MCF 10A (cell line): ENCODE results near the gene GPR22. TPM values are rescaled to one million over a fixed set of nuclear protein-coding genes. Genes with fewer than 3 reads are reported as not detected.

ENCODE experiments used
- BruUV-seq: library from RNA; stranded (reverse); fragments of 400-500 nt; replicated peaks from 2 replicates; lab custom pipeline; 2021; lab: Mats Ljungman, UMichigan
- CTCF ChIA-PET: fragments of 300-600 bp; sonication (Branson Sonifier 250); formaldehyde crosslinking; extraction: SDS; loops from one replicate; lab custom pipeline; 2021; ENCODE audit warnings: antibody characterized with exemption, inconsistent platforms; lab: Yijun Ruan, JAX
- POLR2A ChIA-PET: fragments of 300-600, 350-650 bp; sonication (Branson Sonifier 250); formaldehyde crosslinking; extraction: SDS; loops from one replicate; lab custom pipeline; 2020; ENCODE audit warnings: antibody characterized with exemption, inconsistent platforms; lab: Yijun Ruan, JAX
- DNase-seq: peaks from one replicate; pipeline ENCODE4 v3.0.0-alpha.2; 2018; ENCODE audit not compliant: unreplicated experiment
- H3K27ac Mint-ChIP-seq: one replicate; pipeline ENCODE4 v1.8.0; 2022; ENCODE audit warnings: mild to moderate bottlenecking, low read depth, mixed read lengths; ENCODE audit not compliant: unreplicated experiment
- H3K27me3 Mint-ChIP-seq: one replicate; pipeline ENCODE4 v1.8.0; 2022; ENCODE audit warnings: mixed read lengths; ENCODE audit not compliant: insufficient read depth, unreplicated experiment
- H3K36me3 Mint-ChIP-seq: one replicate; pipeline ENCODE4 v1.8.0; 2022; ENCODE audit warnings: mild to moderate bottlenecking, moderate library complexity, mixed read lengths; ENCODE audit not compliant: insufficient read depth, unreplicated experiment
- H3K4me1 Mint-ChIP-seq: one replicate; pipeline ENCODE4 v1.8.0; 2022; ENCODE audit warnings: mixed read lengths; ENCODE audit not compliant: insufficient read depth, unreplicated experiment
- H3K4me3 Mint-ChIP-seq: one replicate; pipeline ENCODE4 v1.8.0; 2022; ENCODE audit warnings: mild to moderate bottlenecking, moderate library complexity, mixed read lengths; ENCODE audit not compliant: unreplicated experiment
- H3K9me3 Mint-ChIP-seq: one replicate; pipeline ENCODE4 v1.8.0; 2022; ENCODE audit warnings: mixed read lengths; ENCODE audit not compliant: unreplicated experiment
- CTCF ChIP-seq: fragments of 200-600 bp; IDR thresholded peaks from one replicate; pipeline ENCODE4 v1.8.0; 2022; ENCODE audit warnings: antibody characterized with exemption, mild to moderate bottlenecking; ENCODE audit not compliant: unreplicated experiment
- intact Hi-C: fragments of 100-400 bp; cut with micrococcal nuclease; formaldehyde crosslinking; loops from 2 replicates; pipeline ENCODE4 v1.14.1; 2022
- total RNA-seq: library from RNA; stranded (reverse); gene quantifications from 2 replicates; pipeline ENCODE4 v1.2.3, GENCODE V29; 2022

Gene GPR22
- total RNA-seq, 1 experiment from 2014 or later: not detected

GRCh38 chr7:107464666-107465226 is 5.1 kb upstream of the GPR22 start:
- TF ChIP-seq CTCF: no peak
- Mint-ChIP-seq H3K27ac (no peak overlapping the region), H3K4me1 (peaks cover 5% of the 10 kb centered on the region), H3K4me3 (no peak overlapping the region), H3K27me3 (no peaks in the 10 kb centered on the region), H3K9me3 (no peaks in the 10 kb centered on the region), H3K36me3 (peaks cover 6% of the 10 kb centered on the region)
- CTCF ChIA-PET: interaction anchor here (0.6 to 7.9 kb wide), 13 partner anchors 14 to 415 kb away, joined by 3 to 95 read pairs (median 4); partner anchors contain the start of gene CBLL1
- intact Hi-C loops: loop anchor here (5.0 to 10.0 kb wide), 2 partner anchors 98 to 260 kb away; partner anchors contain the start of genes COG5 and DUS4L
- BruUV-seq: no TSS peak
- DNase-seq: no peak
- POLR2A ChIA-PET: interaction anchor here (0.8 to 2.2 kb wide), 3 partner anchors 100 to 415 kb away, joined by 3 to 8 read pairs (median 5); partner anchors contain the start of genes COG5 and DUS4L

DNA sequence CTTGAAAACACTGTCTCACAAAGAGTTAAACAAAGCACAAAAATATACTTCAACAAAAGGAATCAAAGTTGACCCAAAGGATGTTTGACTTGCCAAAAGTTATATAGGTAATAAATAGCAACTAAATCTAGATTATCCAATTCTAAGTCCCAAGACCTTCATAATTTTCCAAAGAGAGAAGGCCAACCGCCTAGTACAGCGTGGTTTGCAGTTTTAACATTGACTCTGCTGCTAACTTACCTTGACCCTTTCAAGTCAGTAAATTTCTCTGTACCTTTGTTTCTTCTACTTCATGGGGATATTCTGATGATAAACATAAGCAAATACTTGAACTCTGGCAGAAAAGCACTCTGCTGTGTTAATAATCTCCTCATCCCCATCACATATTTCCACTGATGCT is 1.9 kb upstream of the GPR22 start:
- H3K4me3 Mint-ChIP-seq: no peak overlapping the region
- no peak for DNase-seq
- POLR2A ChIA-PET: interaction anchor here (0.6 to 1.5 kb wide), 3 partner anchors 9 to 764 kb away, joined by 3 read pairs; no protein-coding TSS in a partner anchor
- no peaks in the 10 kb centered on the region for H3K27me3 Mint-ChIP-seq
- intact Hi-C loops: loop anchor here (10.0 kb wide), 1 partner anchor 263 kb away; no protein-coding TSS in a partner anchor
- no peak overlapping the region for H3K27ac Mint-ChIP-seq
- CTCF ChIA-PET: interaction anchor here (7.9 kb wide), 1 partner anchor 258 kb away, joined by 95 read pairs; no protein-coding TSS in a partner anchor
- TF ChIP-seq CTCF: no peak
- H3K36me3 Mint-ChIP-seq: no peaks in the 10 kb centered on the region
- no peaks in the 10 kb centered on the region for H3K9me3 Mint-ChIP-seq
- BruUV-seq: no TSS peak
- peaks cover 5% of the 10 kb centered on the region for H3K4me1 Mint-ChIP-seq

- TF ChIP-seq CTCF: no peak
- H3K27ac Mint-ChIP-seq: no peak overlapping the region
- no peak for DNase-seq
- CTCF ChIA-PET: interaction anchor here (0.7 to 7.9 kb wide), 3 partner anchors 11 to 257 kb away, joined by 3 to 95 read pairs (median 4); no protein-coding TSS in a partner anchor
- BruUV-seq: no TSS peak
- H3K36me3 Mint-ChIP-seq: no peaks in the 10 kb centered on the region
- intact Hi-C loops: loop anchor here (10.0 kb wide), 1 partner anchor 264 kb away; no protein-coding TSS in a partner anchor
- H3K4me3 Mint-ChIP-seq: no peak overlapping the region
- H3K27me3 Mint-ChIP-seq: no peaks in the 10 kb centered on the region
- peaks cover 5% of the 10 kb centered on the region for H3K4me1 Mint-ChIP-seq
- no peaks in the 10 kb centered on the region for H3K9me3 Mint-ChIP-seq
- POLR2A ChIA-PET: interaction anchor here (0.6 to 1.5 kb wide), 5 partner anchors 8 to 531 kb away, joined by 3 to 5 read pairs (median 3); no protein-coding TSS in a partner anchor
These were observed 1.0 kb upstream of the GPR22 start for GRCh38 chr7:107468824-107469223.

DNA sequence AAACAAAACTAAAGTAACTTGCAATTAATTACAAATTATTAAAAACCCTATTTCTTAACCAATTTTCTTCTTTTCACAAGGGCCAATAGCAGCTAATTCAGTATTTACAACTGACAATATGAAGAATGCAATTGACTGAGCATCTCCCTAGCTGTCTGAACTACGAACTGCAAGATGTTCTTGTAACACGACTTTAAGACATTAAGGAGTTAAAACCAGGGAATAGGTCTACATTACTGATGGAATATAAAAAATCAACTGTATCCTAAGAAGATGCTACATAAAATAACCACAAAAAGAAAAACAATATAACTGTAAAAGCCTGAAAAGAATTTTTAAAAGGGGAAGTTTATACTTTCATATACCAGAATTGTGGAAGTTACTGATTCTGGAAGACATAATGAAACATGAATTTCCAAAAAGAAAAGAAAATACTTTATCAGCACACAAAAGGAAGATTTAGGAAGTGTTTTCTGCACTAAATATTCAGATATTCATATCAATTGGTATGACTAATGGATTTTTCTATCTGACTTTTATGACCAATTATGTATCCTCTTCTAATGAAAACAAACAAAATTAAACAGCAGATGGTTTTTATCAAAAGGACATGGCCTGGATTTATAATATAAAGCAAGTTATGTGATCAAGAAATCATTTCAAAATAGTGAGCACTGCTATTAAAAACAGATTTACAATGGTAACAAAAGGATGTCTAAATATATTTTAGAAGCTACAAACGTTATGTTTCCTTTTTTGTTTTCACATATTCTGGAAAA is 1.6 kb downstream of the GPR22 start:
- intact Hi-C loops: no loop called here

More for the DNA sequence above, 1.6 kb downstream of the GPR22 start:
- TF ChIP-seq CTCF: no peak
- DNase-seq: no peak
- Mint-ChIP-seq H3K4me3 (no peak overlapping the region), H3K9me3 (no peaks in the 10 kb centered on the region), H3K27me3 (no peaks in the 10 kb centered on the region), H3K27ac (no peak overlapping the region), H3K4me1 (no peaks in the 10 kb centered on the region), H3K36me3 (no peaks in the 10 kb centered on the region)
- ChIA-PET POLR2A (no interaction called here), CTCF (interaction anchor here (0.9 kb wide), 1 partner anchor 9 kb away, joined by 4 read pairs; no protein-coding TSS in a partner anchor)
- BruUV-seq: no TSS peak
